Measurements from ENCODE around the gene LCMT1.
"Not testable (repeated sequence)": the region's sequence is repeated elsewhere in the genome, so short reads cannot be mapped to it uniquely, and the experiment has no call there.

LCMT1 gene

DNA sequence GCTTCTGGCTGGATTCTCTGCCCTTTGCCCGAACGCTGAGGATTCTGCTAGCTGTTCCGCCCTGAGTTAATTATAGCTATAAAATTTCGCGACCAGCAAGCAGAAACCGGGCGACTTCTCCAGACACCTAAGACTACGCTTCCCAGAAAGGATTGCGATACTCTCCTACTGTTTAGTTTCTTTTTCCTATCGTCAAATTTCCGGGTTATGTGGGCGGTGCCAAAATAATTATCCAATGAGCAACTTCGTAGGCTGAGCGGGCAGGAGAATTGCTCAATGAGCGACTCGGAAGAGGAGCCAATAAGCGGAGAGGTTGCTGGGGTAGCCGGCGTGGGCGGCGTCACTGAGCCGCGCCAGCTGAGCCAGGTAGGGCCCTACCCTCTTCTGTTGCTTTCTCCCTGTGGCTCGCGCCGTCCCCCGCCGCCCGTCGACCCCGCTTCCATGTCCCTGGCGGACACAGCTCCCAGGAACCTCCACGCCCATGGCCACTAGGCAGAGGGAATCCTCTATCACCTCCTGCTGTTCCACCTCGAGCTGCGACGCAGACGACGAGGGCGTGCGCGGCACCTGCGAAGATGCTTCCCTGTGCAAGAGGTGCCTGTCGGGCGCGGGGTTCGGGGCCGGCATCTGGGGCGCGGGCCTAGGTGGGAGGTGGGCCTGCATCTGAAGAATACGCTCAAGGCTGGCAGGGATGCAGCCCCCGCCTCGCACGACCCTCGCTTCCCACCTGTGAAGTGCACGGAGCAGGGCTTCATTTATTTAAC lies at the start of gene LCMT1:
TSS of gene LCMT1 (plus strand) at position 340 of the 764 bp plus-strand sequence. CDS start at position 482, 142 bp downstream.
- H3K4me3 ChIP-seq (ENCODE audit: low read depth, low read length), result peak within 1 kb of the TSS; percentile 78
- TF ChIP-seq, protein P1, sequence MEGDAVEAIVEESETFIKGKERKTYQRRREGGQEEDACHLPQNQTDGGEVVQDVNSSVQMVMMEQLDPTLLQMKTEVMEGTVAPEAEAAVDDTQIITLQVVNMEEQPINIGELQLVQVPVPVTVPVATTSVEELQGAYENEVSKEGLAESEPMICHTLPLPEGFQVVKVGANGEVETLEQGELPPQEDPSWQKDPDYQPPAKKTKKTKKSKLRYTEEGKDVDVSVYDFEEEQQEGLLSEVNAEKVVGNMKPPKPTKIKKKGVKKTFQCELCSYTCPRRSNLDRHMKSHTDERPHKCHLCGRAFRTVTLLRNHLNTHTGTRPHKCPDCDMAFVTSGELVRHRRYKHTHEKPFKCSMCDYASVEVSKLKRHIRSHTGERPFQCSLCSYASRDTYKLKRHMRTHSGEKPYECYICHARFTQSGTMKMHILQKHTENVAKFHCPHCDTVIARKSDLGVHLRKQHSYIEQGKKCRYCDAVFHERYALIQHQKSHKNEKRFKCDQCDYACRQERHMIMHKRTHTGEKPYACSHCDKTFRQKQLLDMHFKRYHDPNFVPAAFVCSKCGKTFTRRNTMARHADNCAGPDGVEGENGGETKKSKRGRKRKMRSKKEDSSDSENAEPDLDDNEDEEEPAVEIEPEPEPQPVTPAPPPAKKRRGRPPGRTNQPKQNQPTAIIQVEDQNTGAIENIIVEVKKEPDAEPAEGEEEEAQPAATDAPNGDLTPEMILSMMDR (IDR thresholded peaks at IDR 0.05; ENCODE audit: borderline replicate concordance, insufficient read depth, low read depth, low read length), result no peak

DNA sequence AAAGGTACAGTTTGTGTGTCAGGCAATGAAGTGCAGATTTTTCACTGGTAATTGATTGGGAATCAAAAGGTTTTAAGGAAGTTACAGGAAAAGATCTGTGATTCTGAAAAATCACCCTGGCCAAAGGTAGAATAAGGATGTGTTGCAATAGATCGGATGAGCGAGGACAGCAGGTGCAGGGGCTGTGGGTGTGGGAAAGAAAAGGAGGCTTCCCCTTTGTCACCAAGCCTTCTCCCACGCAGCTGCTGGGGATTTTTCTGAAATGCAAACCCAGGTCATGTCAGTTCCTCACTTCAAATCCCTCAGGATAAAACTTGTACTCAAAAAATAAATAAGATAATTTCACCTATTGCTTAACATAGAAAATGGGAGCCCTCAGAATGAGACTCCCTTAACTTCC lies 48.4 kb upstream of the LCMT1 start:
- TF ChIP-seq, protein P1 (IDR thresholded peaks at IDR 0.05; ENCODE audit: borderline replicate concordance, insufficient read depth, low read depth, low read length), result no peak
- H3K4me3 ChIP-seq (ENCODE audit: low read depth, low read length), result no peak overlapping the region

DNA sequence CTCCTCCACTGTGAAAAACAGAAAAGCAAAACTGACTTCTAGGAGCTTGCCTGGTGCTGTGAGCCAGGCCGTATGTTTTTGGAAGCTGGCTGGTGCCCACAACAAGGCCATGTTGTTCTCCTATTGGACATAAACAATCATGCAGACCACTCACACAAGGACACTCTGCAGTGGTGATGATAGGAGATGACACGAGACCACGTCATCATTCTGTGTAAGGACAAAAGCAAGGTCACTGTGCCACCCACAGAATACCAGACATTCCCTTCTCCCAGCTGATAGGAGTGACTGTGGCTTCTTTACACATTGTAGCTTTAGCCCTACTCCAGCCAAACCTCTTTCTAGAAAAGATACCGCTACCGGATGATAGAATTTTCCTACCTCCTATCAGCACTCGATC lies 47.7 kb upstream of the LCMT1 start:
- no peak overlapping the region for H3K4me3 ChIP-seq (ENCODE audit: low read depth, low read length)
- TF ChIP-seq, protein P1 (IDR thresholded peaks at IDR 0.05; ENCODE audit: borderline replicate concordance, insufficient read depth, low read depth, low read length), result no peak

DNA sequence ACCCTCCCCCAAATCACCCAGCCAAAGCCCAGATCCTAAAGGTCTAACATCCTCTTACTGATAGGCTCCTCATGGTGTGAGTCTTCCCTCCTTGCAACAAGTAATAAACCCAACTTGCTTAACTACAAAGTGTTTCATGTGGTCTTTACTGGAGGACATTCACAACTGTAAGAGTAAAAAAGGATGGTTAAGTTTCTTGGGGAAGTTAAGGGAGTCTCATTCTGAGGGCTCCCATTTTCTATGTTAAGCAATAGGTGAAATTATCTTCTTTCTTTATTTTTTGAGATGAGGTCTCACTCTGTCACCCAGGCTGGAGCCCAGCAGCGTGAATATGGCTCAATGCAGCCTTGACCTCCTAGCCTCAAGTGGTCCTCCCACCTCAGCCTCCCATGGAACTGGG lies 47.3 kb upstream of the LCMT1 start:
- not testable (repeated sequence) for H3K4me3 ChIP-seq (ENCODE audit: low read depth, low read length)

DNA sequence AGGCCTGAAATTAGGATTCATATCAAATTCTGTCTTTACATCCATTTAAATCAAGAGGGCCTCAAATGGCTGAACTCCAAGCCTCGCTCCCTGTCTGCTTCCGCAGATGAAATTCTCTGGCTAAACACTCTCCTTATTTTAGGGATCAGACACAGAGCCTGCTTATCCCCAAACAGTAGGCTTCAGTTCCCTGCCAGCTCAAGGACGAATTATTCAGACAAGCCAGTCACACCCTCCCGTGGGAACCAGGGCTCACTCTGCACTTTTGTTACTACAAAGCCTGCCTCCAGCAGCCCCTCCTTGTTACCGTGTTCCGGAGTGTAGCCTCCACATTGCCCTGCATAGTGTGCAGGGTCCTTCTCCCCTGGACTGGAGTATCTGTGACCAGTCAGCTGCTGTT lies 46.6 kb upstream of the LCMT1 start:
- TF ChIP-seq, protein P1 (IDR thresholded peaks at IDR 0.05; ENCODE audit: borderline replicate concordance, insufficient read depth, low read depth, low read length), result no peak
- no peak overlapping the region for H3K4me3 ChIP-seq (ENCODE audit: low read depth, low read length)

DNA sequence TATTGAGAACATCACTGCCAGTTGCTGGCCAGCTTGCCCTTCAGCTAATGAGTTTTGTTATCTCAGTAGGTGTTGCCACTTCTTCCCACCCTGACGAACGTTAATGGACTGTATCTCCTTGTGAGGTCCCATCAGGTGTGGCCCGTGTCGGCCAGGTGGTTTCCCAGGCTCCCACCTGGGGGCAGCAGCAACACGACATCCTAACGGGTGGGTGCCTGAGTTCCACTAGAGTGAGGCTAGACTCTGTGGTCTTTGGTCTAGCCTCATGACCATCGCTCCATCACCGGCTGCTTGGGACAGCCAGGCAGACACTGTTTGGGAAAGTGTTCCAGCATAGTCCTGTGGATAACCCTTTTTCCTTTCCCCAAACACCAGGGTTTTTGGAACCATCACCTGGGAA lies 45.6 kb upstream of the LCMT1 start:
- H3K4me3 ChIP-seq (ENCODE audit: low read depth, low read length), result no peak overlapping the region
- TF ChIP-seq, protein P1 (IDR thresholded peaks at IDR 0.05; ENCODE audit: borderline replicate concordance, insufficient read depth, low read depth, low read length), result peak; percentile 49

DNA sequence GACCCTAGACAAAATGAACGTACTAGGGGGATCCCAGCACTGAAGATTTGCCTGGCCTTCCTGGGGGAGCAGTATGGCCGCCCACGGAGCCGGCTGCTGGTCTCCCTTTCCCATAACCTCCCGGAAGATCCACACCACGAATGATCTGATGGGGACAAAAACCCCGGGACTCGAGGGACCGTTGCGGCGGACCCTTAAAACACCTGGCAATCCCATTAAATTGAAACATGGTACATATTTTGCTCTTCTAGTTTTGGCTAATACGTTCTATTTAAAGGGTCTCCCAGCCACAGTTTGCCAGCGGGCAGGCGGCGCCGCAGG lies 45.2 kb upstream of the LCMT1 start:
- H3K4me3 ChIP-seq (ENCODE audit: low read depth, low read length), result peak overlapping the region; percentile 81
- TF ChIP-seq, protein P1 (IDR thresholded peaks at IDR 0.05; ENCODE audit: borderline replicate concordance, insufficient read depth, low read depth, low read length), result no peak
